T-helper 1 cell treated with Interleukin-12 subunit alpha and Interleukin-12 subunit beta and Interleukin-4 antibody, amounts not matched to agents 30 ng/mL and 1 ng/mL, for 36 hours (primary cell): Measurements from ENCODE around the gene VPS13D. TPM values are rescaled to one million over a fixed set of nuclear protein-coding genes. Genes with fewer than 3 reads are reported as not detected.
"Not testable (repeated sequence)": the region's sequence is repeated elsewhere in the genome, so short reads cannot be mapped to it uniquely, and the experiment has no call there.

Experiments
- intact Hi-C: fragments of 100-400 bp; cut with micrococcal nuclease; formaldehyde crosslinking; loops from one replicate; pipeline ENCODE4 v1.15.1; 2024
- total RNA-seq: library from RNA; stranded (reverse); gene quantifications from 2 replicates; pipeline ENCODE4 v1.2.3, GENCODE V29; 2022

Gene VPS13D
- total RNA-seq, 1 donor from 2014 or later: 42.0 TPM

DNA sequence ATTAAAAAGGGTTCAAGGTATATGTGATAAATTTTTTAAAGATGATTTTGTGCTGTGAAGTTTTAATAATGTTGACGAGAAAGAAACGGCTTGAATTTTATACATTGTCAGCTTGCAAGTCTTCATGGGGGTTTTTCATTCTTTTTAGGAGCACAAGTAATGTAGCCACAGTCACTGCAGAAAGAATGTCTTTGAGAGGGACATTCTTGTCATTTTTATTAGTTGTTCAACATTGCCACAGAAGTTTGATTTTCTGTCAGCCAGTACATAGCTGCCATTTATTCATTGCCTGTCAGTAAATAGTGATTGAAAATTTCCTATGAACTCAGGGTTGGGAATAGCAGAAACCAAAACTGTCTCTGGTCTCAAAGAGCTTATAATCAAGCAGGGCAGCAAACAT is 231.9 kb downstream of the VPS13D start:
- intact Hi-C loops: no loop called here

DNA sequence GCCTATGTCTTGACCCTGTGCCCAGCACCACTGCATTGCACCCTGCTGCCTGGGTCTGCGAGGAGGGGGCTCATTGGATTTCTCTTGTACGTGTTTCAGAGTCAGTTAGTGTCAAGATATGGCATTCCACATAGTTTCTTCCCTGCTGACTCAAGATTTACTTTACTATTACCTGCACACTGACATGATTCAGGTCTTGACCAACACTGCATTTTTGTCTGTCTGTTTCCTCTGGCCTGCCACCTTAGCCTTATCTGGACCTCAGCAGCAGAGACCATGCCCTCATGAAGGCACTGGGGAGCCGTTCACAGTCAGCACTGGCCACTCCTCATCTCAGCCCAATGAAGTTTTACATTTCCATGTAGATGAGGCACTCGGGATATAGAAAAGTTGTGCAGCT is 232.8 kb downstream of the VPS13D start:
- intact Hi-C loops: no loop called here

DNA sequence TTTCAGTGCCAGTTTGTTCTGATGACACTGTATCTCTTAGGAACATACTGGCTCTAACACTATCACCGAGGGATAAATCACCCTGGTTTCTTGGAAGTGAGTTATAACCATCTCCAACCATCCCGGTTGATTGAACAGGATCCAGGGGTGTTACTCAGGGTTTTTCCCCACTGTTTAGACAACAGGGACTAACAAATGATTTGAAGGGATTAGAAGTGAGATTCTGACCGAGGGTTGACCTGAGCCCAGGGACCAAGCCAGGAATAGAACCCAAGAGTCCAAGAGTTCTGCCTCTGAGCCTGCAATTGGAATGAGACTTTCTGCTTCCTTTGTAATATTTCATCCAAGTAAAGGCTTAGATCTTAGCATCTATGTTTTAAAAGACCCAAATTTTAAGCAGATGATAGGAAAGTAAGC is 234.2 kb downstream of the VPS13D start:
- intact Hi-C loops: no loop called here

DNA sequence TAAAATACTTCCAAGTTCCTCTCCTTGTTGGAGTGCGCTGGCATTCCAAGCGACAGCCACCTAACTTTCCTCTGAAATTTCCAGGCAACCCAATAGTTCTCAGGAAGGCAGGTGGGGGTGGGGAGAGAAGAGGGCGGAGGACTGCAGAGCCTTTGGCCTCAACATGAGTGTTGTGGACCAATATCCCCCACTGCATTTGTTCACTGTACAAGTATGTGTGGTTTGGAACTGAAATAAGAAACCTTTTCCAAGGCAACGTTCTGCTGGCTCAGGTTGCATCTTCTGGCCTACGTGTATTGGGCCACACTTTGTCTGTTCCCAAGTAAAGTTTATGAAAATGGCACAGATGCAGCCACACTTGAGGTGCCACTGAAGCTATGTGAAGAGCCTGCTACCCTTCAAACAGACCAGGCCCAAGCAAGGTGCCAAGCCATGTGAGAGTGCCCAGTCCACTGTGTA is 234.8 kb downstream of the VPS13D start:
- intact Hi-C loops: no loop called here

DNA sequence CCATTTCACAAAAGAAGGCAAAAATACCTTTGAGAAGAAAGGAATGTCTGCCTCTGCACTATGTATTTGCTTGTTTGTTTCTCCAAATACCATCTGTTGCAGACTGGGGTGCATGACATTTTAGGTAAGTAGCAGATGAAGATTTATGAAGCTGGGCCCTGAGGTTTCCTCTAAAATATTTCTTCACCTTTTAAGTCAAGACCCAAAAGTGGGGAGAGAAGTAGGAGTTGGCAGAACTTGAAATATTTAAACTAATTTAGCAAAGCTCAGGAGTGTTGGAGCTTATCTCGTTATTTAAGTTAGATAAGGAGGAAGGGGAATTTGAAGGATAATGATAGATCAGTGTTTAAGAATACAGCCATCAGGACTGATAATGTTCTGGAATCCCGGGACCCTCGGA is 235.3 kb downstream of the VPS13D start:
- intact Hi-C loops: no loop called here

DNA sequence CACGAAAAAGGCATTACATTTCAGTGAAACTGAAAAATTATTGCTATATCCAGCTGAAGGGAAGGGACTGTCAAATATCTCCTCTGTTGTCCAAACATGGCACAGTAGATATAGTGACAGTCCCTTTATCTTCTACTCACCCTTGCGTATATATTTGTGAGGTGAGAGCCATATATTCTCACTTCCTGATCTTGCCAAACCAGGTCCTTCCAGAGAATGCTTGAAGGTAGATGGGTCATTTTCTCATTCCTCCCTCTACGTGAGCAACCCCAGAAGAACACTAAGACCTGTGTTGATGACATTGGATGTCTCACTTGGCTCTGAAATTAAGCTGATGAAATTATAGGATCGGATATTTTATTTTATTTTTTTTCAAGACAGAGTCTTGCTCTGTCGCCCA is 237.0 kb downstream of the VPS13D start:
- intact Hi-C loops: no loop called here

DNA sequence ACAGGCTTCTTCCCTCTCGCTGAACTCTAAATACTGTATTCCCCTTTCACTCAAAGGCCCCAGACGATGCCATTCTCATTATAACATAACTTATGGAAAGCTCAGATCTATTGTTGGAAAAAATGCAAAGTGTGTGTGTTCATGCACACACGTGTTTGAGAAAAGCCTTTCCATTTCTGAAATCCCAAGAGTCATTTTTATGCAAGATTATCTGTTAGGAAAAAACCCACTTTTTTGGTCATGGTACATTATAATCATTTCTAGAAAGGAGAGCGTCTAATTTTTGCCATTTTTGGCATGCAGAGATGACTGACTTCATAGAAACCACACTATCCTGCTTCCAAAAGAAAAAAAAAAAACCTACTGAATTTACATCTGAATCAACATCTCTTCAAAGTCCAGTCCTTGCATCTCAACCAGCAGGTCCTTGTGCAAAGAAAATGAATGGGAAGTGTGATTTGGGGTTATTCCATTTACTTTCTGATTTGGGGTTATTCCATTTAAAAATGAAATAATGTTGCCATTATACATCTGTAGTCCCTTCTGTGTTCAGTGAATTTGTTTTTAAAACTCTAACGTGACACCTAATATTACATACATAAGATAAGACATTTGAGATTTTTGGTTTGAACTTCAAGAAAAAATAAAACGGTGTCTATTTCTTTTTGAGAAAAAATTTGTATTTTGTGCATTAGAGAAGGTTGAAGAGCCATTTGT is 237.9 kb downstream of the VPS13D start:
- intact Hi-C loops: no loop called here

DNA sequence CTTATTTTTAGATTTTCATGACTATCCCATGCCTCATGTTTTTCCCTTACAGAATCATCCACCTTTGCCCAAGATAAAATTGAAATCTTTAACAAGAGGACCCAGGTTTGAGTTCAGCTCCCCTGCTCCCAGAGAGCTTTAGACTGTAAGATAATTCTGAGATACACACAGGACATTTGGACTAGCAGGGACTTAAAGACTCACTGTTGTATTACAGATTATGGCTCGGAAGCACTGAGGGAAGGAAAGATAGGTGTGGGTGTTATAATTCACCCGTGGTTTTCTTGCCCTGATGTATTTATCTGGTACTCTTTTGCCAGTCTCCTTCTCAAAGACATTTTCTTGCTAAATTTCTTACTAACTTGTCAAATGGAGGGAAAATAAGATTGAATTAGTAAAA is 238.5 kb downstream of the VPS13D start:
- intact Hi-C loops: no loop called here

DNA sequence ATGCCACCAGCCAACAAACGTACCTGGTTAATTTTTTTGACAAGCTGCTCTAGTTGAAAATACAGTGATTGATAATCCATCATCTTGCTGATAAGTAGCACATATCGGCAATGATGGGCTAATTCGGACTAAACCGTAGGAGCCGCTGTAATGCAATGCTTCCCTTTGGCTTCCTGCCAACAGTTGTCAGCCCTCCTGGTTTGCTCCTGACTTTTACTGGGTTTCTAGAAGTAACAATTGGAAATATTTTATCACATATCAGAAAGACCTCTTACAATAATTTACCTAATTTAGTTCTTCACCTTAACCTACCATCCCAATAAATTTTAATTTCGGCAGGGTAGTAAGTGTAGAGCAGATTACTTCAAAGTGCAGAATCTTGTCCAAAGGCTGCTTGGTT is 239.7 kb downstream of the VPS13D start:
- intact Hi-C loops: no loop called here

DNA sequence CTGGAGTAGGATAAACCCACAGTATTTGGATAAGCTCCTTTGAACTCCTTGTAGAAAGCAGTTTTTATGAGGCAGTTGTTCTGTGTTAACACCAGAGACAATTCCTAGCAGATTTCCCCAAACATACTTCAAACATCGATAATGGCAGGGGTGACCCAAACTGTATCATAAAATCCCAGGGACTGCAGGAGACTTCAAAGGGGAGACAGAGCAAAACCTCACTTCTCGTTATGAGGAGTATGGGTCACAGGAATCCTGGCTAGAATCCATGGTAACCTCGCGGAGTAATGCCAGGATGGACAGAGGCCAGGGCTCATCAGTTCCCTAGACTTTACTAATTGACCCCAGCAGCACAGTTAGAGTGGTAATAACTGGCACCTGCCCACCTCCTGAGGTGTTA is 240.2 kb downstream of the VPS13D start:
- intact Hi-C loops: no loop called here

DNA sequence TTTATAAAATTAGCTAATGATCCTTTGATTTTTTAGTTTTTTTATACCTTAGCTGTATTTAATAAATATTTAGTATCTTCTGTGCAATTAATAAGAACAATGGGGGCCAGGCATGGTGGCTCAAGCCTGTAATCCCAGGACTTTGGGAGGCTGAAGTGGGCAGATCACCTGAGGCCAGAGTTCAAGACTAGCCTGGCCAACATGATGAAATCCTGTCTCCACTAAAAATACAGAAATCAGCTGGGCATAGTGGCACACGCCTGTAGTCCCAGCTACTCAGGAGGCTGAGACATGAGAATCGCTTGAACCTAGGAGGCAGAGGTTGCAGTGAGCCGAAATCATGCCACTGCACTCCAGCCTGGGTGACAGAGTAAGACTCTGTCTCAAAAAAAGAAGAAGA is 241.1 kb downstream of the VPS13D start:
- intact Hi-C loops: not testable (repeated sequence)

DNA sequence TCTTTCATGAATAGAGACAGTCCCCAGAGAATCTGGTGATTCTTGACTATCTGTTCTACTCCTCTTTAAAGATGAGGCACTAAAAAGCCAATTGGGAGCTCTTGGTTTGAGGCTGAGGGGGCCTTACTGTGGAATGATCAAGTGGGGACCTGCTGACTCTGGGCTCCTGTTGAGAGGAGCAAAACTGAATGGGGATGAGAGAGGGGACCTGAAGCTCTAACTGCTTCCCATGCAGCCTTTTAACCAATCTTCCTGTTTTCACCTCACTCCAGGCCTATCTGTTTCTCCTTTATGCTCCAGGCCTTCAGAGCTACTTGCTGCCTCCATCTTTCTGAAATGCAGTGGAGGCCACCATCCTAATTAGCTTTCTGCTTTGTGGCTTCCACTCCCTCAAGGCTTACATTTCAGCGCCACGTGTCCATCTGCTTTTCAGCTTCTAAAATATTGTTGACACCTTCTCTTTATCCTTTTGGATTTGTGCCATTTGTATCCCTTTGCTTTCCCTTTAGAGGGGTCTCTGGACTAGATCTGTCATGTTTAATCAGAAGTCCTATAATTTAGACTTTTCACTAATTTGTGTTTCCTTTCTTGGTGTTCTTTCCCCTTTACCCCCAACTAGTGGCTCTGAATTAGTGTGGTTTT is 242.4 kb downstream of the VPS13D start:
- intact Hi-C loops: loop anchor here (1.0 to 2.0 kb wide), 3 partner anchors 19 to 127 kb away; no protein-coding TSS in a partner anchor

DNA sequence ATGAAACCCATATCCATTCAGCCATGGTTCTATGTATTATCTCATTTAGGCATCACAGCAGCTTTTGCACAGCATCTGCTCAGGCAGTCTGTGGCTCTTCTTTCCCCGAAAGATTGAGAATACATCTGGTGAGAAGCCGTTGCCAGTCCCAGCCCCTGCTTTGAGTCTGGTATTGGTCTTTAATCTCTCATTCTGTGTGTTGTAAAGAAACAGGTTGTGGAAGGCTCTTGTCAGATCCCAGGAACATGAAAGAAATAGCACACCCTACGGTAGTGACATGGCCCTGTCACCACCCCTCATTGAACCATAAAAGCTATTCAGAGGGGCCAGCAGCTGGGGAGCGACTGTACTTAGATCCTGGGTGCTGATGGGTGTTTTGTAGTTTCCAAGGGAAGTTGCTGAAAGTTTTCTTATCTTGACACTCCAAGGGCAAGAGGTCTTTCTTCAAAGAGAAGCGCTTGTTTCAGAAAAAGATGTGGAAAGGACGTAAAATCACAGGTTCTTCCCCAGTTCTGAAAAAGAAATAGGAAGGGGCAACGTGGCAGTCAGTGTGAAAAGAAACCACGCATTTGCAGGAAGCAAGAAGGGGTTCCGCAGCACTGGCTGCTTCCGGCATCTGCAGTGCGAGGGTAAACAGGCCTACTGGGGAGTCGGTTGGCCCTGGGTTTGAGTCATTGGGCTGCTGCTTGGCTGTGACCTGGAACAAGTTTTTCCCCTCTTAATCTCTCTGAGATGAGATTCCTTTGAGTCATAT is 243.1 kb downstream of the VPS13D start:
- intact Hi-C loops: loop anchor here (1.0 to 2.0 kb wide), 4 partner anchors 20 to 128 kb away; no protein-coding TSS in a partner anchor

DNA sequence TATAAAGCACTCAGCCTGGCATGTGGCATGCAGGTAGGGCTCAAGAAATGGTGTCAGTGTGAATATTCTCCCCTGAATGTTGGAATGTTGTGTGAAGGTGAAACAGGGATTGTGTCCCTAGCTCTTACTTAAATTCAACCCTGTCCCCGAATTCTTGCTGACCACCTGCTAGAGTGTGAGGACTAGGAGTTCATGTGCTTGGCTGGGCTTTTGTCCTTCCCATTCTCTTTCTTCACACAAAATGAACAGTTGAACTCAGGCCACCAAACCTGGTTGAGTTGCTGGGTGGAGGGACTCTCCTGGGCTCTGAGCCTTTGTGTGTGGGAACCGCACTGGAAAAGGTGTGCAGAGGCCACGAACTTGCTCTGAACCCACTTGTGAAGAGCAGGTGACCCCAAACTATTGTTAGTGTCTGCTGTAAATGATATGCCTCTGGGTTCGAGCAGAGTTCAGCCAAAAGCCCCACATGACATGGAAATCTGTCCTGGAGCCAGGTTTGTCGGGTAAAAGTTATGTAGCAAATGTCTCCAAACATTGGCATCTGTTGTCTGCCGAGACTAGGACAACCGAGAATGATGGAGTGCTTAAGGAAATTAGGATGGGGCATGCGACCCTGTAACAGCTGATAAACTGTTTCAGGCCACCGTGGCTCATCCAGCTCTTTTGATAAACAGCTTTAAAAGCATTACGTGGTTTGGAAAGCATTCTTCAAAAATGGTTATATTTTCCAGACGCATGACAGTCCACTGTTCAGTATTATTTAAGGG is 243.9 kb downstream of the VPS13D start:
- intact Hi-C loops: loop anchor here (1.0 to 2.0 kb wide), 3 partner anchors 25 to 129 kb away; no protein-coding TSS in a partner anchor

DNA sequence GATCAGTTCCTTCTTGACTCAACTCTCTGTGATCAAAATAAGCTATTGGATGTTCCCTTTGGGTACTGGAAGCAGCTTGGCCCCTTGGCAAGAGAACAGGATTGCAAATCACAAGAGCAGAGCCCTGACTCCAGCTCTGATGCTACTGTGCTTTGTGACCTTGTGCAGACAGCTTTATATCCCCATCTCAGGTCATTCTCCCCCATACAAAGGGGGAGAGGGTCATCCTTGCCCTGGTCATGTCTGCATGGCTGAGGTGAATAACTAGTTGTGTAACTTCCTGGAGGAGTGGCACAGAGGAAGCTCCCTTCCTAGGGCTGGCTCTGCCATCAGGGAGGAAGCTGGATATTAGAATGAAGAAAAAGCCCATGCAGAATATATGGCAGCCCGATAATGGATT is 245.3 kb downstream of the VPS13D start:
- intact Hi-C loops: no loop called here

DNA sequence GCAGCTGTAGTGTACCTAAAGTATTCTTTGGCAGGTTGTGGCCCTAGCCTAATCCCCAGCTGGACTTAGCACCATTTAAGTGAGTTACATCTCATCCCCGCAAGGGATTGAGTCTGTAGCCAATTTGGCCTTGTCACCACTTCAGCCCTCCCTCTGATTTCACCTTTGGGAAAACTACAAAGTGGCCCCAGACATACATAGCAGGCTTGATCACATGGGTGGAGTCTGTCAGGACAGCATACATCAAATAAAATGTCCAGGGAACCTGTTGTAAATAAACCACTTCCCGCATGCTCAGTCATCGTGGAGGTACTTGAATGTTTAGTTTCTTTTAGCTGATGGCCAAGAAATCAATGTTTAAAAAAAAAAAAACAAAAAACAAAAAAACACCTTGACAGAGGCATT is 245.7 kb downstream of the VPS13D start:
- intact Hi-C loops: no loop called here

DNA sequence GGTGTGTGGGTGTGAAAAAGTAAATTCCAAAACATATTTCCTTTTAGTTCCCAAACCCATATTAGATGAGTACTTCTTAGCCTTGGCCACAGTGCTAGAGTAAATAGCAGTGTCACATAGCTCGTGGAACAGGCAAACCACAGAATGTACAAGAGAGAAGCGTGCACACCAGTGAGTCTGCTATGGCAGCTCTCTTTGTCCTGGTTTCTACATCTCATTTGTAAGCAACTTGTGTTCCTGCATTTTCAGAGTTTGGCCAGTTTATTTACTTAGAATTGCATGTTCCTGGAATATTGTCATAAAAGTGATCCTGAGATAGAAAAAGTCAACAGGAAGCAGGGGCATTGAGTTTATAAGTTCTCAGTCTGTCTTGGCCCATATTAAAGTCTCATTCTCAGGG is 246.1 kb downstream of the VPS13D start:
- intact Hi-C loops: no loop called here

DNA sequence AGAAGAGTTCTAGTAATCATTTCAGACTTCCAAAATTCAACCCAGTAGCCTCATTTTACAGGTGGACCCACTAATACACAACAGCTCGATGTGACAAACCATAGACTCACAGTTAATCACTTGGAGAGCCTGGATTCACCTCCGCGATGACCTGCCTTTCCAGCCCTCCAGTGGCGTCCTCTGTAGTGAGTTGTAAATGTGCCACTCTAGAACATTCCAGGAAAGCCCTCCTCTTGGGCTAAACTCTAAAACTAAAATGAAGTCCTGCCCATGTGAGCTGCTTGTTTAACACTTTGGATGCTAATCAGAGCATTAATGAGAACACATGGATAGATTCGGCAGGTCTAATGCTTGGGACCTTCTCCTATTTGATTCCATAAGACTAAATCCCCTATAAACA is 247.5 kb downstream of the VPS13D start:
- intact Hi-C loops: no loop called here

DNA sequence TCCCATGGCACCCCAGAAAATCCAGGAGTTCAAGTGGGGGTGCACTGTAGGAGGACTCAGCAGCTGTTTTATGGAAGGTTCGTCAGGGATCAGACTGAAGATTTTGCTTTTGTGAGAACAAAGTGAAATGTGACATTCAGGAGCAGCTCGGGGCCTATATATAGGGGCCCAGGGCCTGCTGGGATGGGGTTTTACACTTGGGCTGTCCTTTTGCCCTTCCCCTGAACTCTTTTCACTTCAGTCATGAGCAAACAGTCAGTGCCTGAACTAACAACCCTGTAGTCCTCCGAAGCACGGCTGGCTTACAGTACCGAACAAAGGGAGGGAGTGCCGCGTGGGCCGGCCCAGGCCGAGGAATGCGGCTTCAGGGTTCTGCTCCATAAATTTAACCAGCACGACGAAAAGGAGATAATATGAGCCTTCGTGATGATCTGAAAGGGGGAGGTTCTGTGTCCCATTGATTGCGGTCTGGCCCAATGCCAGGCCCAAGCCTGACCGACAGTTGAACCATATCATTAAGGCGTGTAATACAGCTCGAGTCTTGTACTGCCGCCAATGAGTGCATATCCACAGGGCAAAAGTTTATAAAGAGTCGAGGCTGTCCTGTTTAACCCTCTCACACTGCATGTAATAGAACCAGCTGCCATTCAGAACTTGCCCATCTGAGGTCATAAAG is 248.2 kb downstream of the VPS13D start:
- intact Hi-C loops: loop anchor here (1.0 kb wide), 2 partner anchors 32 to 44 kb away; no protein-coding TSS in a partner anchor

DNA sequence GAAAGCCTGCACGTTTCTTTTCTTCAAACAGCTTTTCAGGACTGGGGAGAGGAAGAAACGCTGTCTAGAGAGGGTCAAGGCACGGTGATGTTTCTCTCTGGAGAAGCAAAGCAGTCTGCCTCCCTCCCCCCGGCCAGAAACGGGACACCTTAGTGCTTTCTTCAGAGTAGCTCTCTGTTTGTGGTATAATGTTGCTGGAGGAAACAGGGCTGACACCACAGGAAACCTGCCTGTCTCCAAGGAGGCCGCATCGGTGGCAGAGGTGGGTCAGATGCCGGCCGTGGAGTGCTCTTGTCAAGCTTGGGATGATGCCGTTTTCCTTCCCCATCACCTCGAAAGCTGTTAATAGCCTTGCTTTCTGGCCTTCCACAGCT is 248.8 kb downstream of the VPS13D start:
- intact Hi-C loops: loop anchor here (1.0 kb wide), 2 partner anchors 32 to 44 kb away; no protein-coding TSS in a partner anchor

DNA sequence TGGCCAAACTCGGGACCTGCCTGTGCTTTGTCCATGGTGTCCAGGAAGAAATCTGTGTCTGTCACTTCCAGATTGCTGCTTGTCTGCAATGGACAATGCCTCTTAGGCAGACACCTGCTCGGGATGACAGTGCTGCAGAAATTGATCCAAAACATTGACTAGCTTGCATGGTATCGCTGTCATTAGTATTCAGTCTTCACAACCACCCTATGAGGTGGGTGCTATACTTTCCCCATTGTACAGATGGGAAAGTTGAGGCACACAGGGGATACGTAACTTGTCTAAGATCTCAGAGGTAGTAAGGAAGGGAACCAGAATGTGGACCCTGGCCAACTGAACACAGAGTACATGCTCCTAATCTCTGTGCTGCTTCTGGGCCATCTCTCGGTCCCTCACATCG is 249.5 kb downstream of the VPS13D start:
- intact Hi-C loops: no loop called here
